PC-3 (cell line): ENCODE measurements around the gene C12orf57. TPM values are rescaled to one million over a fixed set of nuclear protein-coding genes. Genes with fewer than 3 reads are reported as not detected.

Source experiments
- ATAC-seq: fragments of 200-7000 bp; cut with Tn5 transposase; 2 replicates; pipeline ENCODE4 v1.9.1; 2020; ENCODE audit warnings: mild to moderate bottlenecking, moderate library complexity
- BruUV-seq: library from RNA; stranded (reverse); fragments of 400-500 nt; replicated peaks from 2 replicates; lab custom pipeline; 2021; lab: Mats Ljungman, UMichigan
- CTCF ChIA-PET: fragments of 300-600 bp; sonication (Branson Sonifier 250); formaldehyde crosslinking; loops from one replicate; lab custom pipeline; 2022; ENCODE audit warnings: antibody characterized with exemption; lab: Charles Lee
- POLR2A ChIA-PET: fragments of 300-600 bp; sonication (Branson Sonifier 250); formaldehyde crosslinking; loops from one replicate; lab custom pipeline; 2022; ENCODE audit warnings: antibody characterized with exemption; ENCODE audit not compliant: unreplicated experiment; lab: Charles Lee
- DNase-seq: peaks from one replicate; pipeline ENCODE4 v3.0.0-alpha.2; 2015
- H2AFZ ChIP-seq: fragments of 300-600 bp; sonication (generic); 2 replicates; pipeline ENCODE4 v1.6.0; 2016; ENCODE audit warnings: antibody characterized with exemption, low read length
- H3F3A ChIP-seq: fragments of 300-600 bp; sonication (generic); one replicate; pipeline ENCODE4 v1.6.0; 2017; ENCODE audit warnings: antibody characterized with exemption, low read length, control low read depth, mild to moderate bottlenecking; ENCODE audit not compliant: unreplicated experiment
- H3K27ac ChIP-seq: fragments of 300-600 bp; sonication (generic); 2 replicates; pipeline ENCODE4 v1.5.1; 2016; ENCODE audit warnings: mild to moderate bottlenecking, low read length
- H3K27me3 ChIP-seq: fragments of 300-600 bp; sonication (generic); 2 replicates; pipeline ENCODE4 v1.6.1; 2016; ENCODE audit warnings: low read length, mixed read lengths
- H3K36me3 ChIP-seq: fragments of 300-600 bp; sonication (generic); 2 replicates; pipeline ENCODE4 v1.6.1; 2016; ENCODE audit warnings: low read depth, mixed run types, low read length, mixed read lengths
- H3K4me1 ChIP-seq: fragments of 300-600 bp; sonication (generic); 2 replicates; pipeline ENCODE4 v1.5.1; 2016; ENCODE audit warnings: low read length; ENCODE audit not compliant: insufficient read depth
- H3K4me2 ChIP-seq: fragments of 300-600 bp; sonication (generic); 2 replicates; pipeline ENCODE4 v1.6.0; 2016; ENCODE audit warnings: low read length
- H3K4me3 ChIP-seq: fragments of 300-600 bp; sonication (generic); 2 replicates; pipeline ENCODE4 v1.5.1; 2016; ENCODE audit warnings: mild to moderate bottlenecking, low read length, mixed read lengths
- H3K79me2 ChIP-seq: fragments of 300-600 bp; sonication (generic); 2 replicates; pipeline ENCODE4 v1.6.1; 2017; ENCODE audit warnings: low read length, mixed read lengths
- H3K9ac ChIP-seq: fragments of 300-600 bp; sonication (generic); 2 replicates; pipeline ENCODE4 v1.6.0; 2016; ENCODE audit warnings: mild to moderate bottlenecking, low read length
- H3K9me2 ChIP-seq: fragments of 300-600 bp; sonication (generic); replicated peaks from 2 replicates; pipeline ENCODE4 v1.6.1; 2016; ENCODE audit warnings: mixed run types, low read length, mixed read lengths
- H3K9me3 ChIP-seq: fragments of 300-600 bp; sonication (generic); 2 replicates; pipeline ENCODE4 v1.6.1; 2016; ENCODE audit warnings: low read length, mixed read lengths
- H4K20me1 ChIP-seq: fragments of 300-600 bp; sonication (generic); 2 replicates; pipeline ENCODE4 v1.6.1; 2016; ENCODE audit warnings: low read length, mixed read lengths
- CTCF ChIP-seq: fragments of 300-600 bp; sonication (generic); conservative IDR thresholded peaks from 2 replicates; pipeline ENCODE4 v1.5.1; 2017; ENCODE audit warnings: antibody characterized with exemption, low read depth, mild to moderate bottlenecking, low read length
- EZH2 ChIP-seq: fragments of 300-600 bp; sonication (generic); IDR thresholded peaks from one replicate; pipeline ENCODE4 v1.6.1; 2017; ENCODE audit warnings: antibody characterized with exemption, mild to moderate bottlenecking, low read length; ENCODE audit not compliant: unreplicated experiment
- EZH2phosphoT487 ChIP-seq: fragments of 300-600 bp; sonication (generic); IDR thresholded peaks from 2 replicates; pipeline ENCODE4 v1.6.1; 2018; ENCODE audit warnings: mild to moderate bottlenecking, antibody characterized with exemption, low read length, borderline replicate concordance
- intact Hi-C: fragments of 100-400 bp; cut with micrococcal nuclease; formaldehyde crosslinking; loops from 2 replicates; pipeline ENCODE4 v1.9.0; 2023
- total RNA-seq: library from RNA; depleted of rRNA; stranded (reverse); fragments of >200 nt; gene quantifications from 2 replicates; pipeline ENCODE4 v1.2.3, GENCODE V29; 2014

Gene C12orf57
- total RNA-seq, 1 experiment from 2014 or later = 125 TPM

- H3K9ac ChIP-seq = peak overlapping the region; percentile 55
- DNase-seq (no peak), ATAC-seq (peak; percentile 3; the same call in 1 of the 2 replicates)
- TF ChIP-seq CTCF (no peak), EZH2phosphoT487 (no peak), EZH2 (no peak)
- no peaks in the 10 kb centered on the region for H3K36me3 ChIP-seq
- 0 out of 2 replicates have a peak, but pooled peaks cover 4% of the 10 kb centered on the region for H3K4me1 ChIP-seq
- no peaks in the 10 kb centered on the region for H4K20me1 ChIP-seq
- ChIA-PET POLR2A (interaction anchor here (0.7 kb wide), 1 partner anchor 29 kb away, joined by 4 read pairs; the partner anchor contains the start of gene C12orf57), CTCF (no interaction called here)
- H2AFZ ChIP-seq = peak overlapping the region; percentile 84
- H3K27ac ChIP-seq = no peak overlapping the region
- peak overlapping the region; percentile 75 for H3K4me3 ChIP-seq
- no peaks in the 10 kb centered on the region for H3K9me2 ChIP-seq
- peaks cover 15% of the 10 kb centered on the region for H3K79me2 ChIP-seq
- no peaks in the 10 kb centered on the region for H3K27me3 ChIP-seq
- H3K9me3 ChIP-seq = no peaks in the 10 kb centered on the region
- no peaks in the 10 kb centered on the region for H3F3A ChIP-seq
- intact Hi-C loops = no loop called here
- BruUV-seq = TSS peak; percentile 34
- peak overlapping the region; percentile 95 for H3K4me2 ChIP-seq
Measured at GRCh38 chr12:6914947-6915788, 28.7 kb upstream of the C12orf57 start.

- DNase-seq (no peak), ATAC-seq (no peak)
- Histone ChIP-seq H3K27ac (no peak overlapping the region), H3K4me3 (peak overlapping the region; percentile 75; the same call in 1 of the 2 replicates), H2AFZ (no peak overlapping the region), H3K79me2 (peaks cover 15% of the 10 kb centered on the region), H3F3A (no peaks in the 10 kb centered on the region), H3K4me1 (0 out of 2 replicates have a peak, but pooled peaks cover 4% of the 10 kb centered on the region), H3K9me2 (no peaks in the 10 kb centered on the region), H3K36me3 (no peaks in the 10 kb centered on the region), H4K20me1 (no peaks in the 10 kb centered on the region), H3K9me3 (no peaks in the 10 kb centered on the region), H3K4me2 (peak overlapping the region; percentile 95), H3K27me3 (no peaks in the 10 kb centered on the region), H3K9ac (no peak overlapping the region)
- intact Hi-C loops = no loop called here
- CTCF ChIA-PET = no interaction called here
- TF ChIP-seq CTCF = no peak
- TF ChIP-seq EZH2 = no peak
- TF ChIP-seq EZH2phosphoT487 = no peak
- BruUV-seq = no TSS peak
- POLR2A ChIA-PET = no interaction called here
Measured at GRCh38 chr12:6915789-6916285, 28.0 kb upstream of the C12orf57 start.
